COLO829 (cell line): ENCODE results near the gene KCTD10.
"Not testable (repeated sequence)": the region's sequence is repeated elsewhere in the genome, so short reads cannot be mapped to it uniquely, and the experiment has no call there.

Experiments
- DNase-seq: peaks from one replicate; pipeline ENCODE4 v3.0.0; 2012; ENCODE audit warnings: low spot score

Gene KCTD10

DNA sequence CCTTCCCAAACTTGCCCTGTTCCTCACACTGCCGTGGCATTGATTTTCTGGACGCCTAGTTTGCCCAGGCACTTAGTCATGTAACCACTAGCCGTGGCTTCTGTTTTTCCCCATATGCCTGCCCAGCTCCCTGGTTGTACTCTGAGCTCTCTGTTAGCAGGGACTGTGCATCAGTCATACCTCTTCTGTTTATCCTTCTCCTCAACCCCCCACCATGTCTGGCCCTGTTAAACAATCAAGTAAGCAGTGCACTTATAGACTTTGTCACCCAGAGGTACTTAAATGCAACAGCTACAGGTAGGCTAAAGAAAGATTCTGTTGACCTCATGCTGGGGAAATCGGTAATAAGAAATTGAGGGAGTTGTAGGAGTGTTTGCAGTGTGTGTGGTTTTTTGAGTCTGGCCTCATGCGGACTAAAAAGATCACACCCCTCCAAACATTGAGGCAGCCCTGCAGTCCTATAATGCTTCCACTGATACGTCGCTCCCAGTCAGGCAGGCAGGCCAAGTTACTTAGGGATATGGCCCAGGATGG is 17.3 kb upstream of the KCTD10 start:
- DNase-seq: no peak

DNA sequence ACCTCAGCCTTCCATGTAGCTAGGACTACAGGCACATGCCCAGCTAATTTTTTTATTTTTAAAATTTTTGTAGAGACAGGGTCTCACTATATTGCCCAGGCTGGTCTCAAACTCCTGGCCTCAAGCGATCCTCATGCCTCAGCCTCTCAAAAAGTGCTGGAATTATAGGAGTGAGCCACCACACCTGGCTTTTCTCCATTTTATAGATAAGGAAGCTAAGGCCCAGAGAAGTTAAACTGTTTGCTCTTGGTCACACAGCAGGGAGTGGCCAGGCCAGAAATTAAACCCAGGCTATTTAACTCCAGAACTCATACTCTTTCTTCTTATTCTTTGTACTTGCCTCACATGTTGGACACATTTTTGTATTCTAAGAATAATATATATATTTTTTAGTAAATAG is 16.8 kb upstream of the KCTD10 start:
- DNase-seq: no peak

DNA sequence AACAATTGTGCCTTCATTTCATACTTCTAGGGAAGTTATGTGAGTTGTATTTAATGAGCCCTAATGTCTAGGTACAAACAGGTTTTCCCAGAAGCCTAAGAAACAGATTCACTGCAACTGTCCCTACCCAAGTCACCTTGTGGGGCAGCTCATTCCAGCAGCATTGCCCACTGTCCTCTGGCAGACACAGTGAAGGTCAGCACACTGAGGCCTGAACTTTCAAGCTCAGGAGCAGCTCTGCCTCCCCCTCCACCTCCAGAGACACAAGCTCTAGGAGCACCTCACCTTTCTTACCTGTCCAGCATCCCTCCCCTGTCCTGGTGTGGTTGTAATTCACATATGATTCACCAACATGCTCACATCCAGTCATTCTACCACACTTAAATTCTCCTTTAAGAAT is 16.0 kb upstream of the KCTD10 start:
- DNase-seq: no peak

DNA sequence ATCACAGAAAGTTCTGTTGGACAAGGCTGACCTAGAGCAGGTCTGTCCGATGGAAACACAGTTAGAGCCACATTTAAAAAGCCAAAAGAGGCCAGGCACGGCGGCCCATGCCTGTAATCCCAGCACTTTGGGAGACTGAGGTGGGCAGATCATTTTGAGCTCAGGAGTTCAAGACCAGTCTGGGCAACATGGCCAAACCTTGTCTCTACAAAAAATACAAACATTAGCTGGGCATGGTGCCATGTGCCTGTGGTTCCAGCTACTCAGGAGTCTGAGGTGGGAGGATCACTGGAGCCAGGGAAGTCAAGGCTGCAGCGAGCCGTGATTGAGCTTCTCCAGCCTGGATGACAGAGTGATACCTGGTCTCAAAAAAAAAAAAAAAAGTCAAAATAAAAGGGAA is 15.3 kb upstream of the KCTD10 start:
- DNase-seq: no peak

DNA sequence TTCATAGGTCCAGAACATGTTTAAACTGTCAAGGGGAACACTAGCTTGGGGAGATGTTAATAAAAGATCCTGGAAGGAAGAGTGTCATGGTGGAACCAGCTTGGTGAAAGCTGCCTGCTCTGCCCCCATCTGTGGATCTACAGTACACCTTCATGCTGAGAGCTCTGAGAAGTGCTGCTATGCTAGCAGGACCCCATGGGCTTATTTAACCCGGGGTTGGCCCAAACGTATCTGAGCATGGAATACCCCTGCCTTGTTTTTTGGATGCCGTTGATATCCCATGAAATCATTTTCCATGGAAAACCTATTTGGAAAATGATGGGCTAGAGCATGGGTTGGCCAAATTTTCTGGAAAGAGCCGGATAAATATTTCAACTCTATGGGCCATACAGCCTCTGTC is 14.6 kb upstream of the KCTD10 start:
- no peak for DNase-seq

DNA sequence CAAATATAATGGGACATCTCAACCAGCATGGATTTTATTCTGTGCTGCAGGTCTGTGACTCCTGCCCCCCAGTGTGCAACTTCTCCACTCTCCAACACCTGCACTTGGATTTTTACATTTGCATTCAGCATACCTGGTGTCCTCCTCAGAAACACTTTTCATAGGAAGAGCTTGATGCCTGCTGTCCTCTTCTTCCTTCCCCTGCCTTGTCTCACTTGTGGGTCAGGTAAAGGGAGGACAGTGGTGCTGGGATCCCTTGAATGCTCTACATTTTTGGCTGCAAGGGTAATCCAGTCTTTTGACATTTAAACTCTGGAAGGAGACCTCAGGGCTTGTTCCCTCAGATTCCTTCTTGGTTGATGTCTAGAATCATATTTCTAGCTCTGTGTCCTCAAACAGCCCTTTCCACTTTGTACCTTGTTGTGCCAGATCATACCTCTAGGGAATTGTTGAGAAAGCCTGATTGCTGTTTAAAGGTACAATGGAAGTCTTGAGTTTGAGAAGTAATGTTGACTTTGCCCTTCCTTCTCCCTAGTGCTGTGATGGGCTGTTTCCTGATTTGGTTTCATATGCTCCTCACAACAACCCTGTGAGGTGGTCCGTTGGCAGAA is 13.0 kb upstream of the KCTD10 start:
- no peak for DNase-seq

DNA sequence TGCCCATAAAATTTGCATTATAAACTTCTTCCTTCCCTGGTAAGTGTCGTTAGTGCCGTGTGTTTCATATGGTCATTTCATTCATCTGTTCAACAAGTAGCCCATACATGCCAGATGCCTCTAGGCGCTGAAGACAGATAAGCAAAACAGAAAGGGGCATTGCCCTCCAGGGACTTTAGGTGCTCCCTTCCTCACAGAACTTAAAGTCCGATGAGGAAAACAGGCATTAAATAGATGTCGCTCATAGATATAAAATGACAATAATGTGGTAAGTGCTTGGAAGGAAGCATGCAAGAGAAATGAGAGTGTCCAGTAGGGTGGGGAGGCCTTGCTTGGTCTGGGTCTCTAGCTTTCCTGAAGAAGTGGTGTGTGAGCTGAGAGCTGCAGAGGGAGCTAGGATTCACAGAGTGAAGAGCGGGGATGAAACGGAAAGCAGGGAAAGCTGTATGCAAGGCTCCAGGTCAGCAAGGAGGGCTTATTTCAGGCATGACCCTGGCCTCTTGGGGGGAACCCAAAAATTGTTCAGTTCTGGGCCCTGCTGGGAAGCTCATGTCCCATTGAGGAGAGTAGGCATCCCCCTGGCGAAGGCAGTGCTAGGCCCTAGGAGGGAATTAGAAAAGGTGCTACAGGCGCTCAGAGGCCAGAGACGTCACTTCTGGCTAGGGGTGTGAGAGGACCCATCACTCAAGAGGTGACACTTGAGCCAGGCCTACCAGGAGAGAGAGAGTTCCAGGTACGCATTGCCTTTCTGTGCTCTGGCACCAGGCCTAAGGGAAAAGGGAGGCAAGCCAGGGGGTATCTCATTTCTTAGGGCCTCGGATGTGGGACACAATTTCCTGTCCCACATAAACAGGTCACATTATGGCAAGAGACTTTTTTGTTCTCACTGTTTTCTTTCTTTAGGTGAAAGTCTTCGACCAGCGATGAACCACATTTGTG is 12.2 kb upstream of the KCTD10 start:
- DNase-seq: no peak

DNA sequence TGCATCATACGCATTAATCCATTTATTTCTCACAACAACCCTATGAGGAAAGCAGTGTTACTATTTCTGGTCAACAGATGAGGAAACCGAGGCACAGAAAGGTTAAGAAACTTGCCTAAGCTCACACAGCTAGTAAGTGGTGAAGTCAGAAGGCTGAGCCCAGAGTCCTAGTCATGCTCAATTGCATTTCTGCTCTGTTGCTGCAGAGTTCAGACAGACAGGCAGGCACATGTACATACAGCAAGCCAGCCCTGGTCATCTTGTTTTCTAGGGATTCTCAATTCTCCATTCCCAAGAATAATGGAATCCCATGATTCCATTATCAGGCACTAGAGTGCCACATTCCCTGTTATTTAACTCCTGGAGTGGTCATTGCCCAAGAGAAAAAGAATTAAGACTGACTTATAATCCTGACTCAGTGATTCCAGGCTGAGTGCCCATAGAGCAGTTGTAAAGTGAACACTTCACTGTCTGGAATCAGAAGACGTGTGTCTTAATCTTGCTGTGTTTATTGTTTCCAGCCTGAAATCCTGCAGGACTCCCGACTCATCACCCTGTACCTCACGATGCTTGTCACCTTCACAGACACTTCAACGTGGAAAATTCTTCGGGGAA is 11.1 kb upstream of the KCTD10 start:
- no peak for DNase-seq

DNA sequence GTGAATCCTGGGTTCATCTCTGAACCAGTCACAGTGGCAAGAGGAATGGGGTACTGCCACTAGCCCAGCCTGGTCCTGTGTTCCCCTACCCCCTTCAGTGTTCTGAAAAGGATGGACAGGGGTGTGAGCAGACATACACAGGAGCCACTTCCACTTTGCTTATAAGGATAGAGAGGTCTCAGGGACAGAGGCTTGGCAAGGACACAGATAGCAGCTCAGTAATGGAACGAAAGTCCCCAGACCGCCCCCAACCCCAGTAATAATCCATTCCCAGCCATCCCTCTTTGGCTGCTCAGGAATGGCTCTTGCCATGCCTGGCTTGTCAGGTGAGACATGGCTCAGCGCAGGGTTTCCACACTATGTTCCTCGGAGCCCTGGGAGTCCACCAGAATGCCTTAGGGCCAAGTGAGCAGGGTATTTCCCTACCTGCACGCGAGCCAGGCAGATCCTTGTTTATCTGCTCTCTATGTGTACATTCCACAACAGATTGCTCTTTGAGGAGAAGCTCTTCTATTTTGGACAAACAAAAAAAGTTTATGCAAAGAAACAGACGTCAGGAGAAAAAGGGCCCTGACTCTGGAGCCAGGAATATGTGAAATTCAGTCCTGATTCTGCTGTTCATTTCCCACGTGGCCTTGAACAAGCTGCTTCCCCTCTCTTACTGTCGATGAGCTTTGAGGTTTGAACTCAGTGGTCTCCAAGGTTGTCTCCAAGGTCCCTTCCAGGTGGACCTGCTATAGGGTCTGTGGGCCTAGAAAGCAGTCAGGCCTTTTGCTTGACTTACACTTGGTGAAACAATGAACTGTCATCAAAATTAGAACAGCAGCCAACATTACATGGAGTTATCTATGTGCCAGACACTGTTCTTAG is 10.3 kb upstream of the KCTD10 start:
- no peak for DNase-seq

DNA sequence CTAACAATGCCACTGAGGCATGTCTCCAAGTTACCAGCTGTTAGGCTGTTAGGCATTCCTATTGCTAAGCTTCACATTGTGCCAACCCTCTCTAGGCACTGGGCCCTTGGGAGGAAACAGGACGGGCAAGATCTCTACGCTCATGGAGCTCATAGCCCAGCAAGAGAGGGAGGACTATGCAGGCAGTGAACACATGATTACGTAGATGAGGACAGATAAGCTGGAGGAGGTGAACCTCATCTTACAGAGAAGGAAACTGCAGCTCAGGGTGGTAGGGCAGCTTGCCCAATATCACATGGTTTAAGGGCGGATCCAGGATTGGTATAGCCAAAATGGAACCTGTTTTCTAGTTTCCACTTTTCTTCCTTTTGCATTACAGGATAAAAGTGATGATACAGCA is 8.1 kb upstream of the KCTD10 start:
- DNase-seq: no peak

DNA sequence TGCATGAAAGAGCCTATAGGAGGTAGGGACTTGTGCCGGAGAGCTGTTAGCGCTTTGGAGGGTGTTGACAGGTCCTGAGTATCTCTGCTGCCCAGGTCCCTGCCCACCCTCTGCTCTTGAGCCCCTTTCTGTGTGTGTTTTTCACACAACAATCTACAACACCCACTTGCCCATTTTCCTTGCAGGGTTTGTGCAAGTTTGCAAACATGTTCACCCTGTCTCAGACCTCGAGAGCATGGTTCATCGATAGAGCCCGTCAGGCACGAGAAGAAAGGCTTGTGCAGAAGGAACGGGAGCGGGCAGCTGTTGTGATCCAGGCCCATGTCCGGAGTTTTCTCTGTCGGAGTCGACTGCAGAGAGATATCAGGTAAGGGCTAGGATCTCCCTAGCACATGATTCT is 6.2 kb upstream of the KCTD10 start:
- no peak for DNase-seq

DNA sequence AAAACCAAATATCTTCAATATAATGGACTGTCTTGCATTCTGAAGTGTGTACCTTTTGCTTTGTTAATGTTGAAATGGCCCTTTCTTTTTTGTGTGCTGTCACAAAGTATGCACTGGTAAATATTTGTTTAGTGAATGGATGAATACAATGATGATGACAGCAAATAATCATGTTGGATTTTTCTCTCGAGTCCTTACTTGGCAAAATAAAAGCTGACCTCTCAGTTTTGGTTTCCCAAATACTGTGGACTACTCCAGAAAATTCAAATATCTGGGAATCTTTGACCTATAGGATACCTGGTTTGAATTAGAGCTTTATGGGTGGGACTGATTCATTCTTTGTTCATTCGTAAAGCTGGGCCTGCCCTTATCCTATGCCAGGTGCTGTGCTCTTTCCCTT is 5.8 kb upstream of the KCTD10 start:
- no peak for DNase-seq

DNA sequence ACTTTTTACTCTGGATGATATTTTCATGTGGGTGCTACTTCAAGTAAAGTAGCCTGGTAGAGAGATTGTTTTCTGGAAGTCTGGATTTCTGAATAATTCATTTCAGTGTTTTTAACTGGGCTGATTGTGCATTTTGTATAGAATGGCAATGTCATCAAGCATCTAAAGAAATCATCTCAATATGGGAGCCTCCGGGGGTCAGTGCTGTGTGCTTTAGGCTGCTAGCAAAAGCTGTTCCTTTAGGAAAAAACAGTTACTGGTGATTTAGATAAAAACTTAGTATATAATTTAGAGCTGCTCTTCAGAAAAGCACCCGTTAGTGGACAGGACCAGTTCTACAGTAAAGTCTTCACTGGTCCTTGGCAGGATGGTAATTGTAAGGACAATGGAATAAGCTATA is 5.4 kb upstream of the KCTD10 start:
- DNase-seq: no peak

DNA sequence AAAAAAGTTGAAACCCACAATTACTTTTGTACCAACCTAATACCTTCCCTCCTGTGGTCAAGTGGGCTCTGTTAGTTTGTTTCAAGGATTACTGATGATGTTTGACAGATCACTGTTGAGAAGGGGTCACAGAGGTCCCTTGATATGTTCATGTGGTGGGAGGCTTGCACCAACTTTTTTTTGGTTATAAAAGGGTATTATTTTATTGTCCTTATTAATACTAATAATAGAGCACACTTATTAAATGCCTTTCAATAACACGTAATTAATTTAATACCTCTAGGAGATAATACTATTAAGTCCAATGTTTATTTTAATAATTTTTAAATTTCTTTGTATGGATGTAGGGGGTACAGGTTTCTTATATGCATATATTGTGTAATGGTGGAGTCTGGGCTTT is 4.8 kb upstream of the KCTD10 start:
- DNase-seq: no peak

DNA sequence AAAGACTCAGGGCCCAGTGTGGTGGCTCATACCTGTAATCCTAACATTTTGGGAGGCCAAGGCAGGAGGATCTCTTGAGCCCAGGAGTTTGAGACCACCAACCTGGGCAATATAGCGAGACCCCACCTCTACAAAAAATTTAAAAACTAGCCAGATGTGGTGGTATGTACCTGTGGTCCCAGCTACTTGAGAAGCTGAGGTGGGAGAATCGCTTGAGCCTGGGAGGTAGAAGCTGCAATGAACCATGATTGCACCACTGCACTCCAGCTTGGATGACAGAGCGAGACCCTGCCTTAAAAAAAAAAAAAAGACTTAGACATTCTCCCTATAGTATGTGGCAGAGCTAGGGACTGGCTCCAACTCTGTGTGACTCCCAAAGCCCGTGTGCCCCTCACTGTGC is 3.3 kb upstream of the KCTD10 start:
- DNase-seq: no peak

DNA sequence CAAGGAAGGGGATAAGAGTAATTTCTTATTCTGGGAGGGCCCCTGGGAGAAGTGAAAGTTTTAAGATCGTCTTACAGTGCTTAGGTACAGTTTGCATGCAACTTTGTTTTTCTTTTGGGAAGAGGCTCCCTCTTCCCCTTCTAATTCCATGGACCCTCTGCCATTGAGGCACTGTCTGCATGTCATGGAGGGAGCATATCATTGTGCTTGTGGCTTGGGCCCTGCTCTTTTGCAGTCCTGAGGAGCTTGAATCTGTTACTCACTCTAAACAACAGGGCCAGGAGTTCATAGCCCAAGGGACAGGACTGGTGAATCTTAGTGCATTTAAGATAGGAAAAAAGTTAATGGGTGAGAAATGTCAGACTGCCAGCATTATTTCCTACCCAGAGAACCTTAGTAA is 2.7 kb upstream of the KCTD10 start:
- no peak for DNase-seq

DNA sequence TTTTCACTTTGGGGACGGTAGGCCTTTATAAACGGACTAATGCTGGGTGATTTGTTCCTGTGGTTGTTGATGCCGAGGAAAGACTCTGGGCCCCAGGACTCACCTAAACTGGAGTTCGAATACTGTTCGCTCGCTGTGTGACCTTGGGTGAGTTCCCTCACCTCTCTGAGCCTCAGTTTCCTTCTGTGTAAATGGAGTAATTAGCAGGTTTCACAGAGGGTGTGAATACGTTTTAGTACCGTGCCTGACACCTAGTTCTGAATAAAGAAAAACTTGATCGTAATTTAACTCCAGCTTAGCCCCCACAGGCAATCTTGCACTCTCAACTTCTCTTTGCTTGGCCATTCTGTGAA is 839 bp upstream of the KCTD10 start:
- no peak for DNase-seq

DNA sequence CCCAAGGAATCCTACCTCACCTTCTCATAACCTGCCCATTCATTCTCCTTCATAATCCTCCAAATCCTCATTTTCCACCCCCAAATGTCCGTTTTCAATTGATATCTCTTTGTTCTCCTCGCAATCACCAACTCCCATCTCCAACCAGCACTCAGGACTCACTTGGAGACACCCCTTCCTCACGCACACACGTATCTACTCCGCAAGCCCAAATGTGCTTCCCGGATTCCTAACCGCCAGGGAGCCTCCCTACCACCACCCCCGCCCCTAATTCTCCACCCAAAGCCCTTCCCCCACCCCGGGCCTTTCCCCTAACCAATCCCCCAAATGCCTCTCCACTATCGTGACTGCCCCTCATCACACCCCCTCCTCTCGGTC is 304 bp downstream of the KCTD10 start:
- DNase-seq: no peak

DNA sequence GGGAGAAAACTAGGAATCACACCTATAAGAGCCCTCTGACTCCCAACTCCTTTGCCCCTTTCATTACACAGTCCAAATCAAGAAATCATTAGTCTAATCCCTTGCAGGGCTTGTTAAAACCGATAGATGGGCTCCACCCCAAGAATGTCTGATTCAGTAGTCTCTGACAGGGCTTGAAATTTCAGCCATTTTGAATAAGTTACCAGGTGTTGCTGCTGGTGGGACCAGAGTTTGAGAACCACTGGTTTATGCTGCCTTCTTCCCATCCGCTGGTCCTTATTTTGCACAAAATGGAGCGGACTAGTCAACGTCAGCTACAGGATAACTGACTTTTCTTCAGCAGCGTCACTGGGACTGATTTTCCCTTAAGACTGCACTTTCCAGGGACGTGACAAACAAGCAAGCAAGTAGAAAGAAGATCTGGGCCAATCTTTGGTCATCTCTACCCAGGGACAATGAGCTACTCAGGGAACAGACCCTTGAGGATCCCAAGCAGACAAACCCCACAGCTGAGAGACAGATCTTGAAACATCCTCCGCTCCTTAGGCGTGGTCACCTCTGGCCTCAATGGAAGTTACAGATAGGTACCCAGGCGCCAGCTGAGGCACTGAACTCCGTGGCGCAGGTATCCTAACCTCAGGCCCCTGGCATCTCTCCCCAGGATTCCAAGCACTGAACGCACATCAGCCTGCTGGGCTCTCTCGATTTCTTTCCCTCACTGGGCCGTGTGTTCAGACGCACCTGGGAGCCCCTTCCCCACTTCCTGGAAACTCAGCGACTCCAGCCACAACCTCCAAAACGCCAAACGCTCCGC is 900 bp downstream of the KCTD10 start:
- no peak for DNase-seq

DNA sequence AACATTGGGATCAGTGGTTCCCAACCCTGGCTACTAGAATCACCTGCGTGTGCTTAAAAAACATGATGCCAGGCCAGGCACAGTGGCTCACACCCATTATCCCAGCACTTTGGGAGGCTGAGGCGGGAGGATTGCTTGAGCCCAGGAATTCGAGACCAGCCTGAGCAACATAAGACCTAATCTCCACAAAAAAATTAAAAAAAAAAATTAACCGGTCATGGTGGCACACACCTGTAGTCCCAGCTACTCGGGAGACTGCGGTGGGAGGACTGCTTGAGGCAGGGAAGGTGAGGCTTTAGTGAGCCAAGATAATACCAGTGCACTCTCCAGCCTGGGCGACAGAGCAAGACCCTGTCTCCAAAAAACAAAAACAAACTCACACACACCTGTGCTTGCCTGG is 2.0 kb downstream of the KCTD10 start:
- DNase-seq: no peak

DNA sequence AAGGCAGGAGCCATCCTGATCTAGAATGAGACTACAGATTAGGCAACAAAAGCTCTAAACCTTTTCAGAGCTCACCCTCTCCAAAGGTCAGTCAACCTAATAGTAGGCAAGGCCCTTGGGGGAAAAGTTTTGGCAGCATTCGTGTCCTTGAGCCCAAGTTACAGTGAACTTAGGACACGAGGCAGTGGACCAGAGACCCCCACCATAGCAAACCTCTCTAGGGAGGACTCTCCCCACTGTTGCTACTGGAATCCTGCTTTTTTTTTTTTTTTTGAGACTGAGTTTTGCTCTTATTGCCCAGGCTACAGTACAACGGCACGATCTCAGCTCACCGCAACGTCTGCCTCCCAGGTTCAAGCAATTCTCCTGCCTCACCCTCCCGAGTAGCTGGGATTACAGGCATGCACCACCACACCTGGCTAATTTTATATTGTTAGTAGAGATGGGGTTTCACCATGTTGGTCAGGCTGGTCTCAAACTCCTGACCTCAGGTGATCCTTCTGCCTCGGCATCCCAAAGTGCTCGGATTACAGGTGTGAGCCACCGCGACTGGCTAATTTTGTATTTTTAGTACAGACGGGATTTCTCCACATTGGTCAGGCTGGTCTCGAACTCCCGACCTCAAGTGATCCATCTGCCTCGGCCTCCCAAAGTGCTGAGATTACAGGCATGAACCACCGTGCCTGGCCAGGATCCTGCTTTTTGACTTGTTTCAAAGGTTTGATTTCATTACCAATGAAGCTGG is 3.4 kb downstream of the KCTD10 start:
- not testable (repeated sequence) for DNase-seq
